ENCODE data around the gene USP16.

USP16 gene

GRCh38 chr21:29091033-29091432 lies 66.6 kb downstream of the USP16 start:
- H3K4me3 ChIP-seq (ENCODE audit: low read length): no peak overlapping the region
- no peaks in the 10 kb centered on the region for H3K79me2 ChIP-seq (ENCODE audit: low read length)
- H3K4me1 ChIP-seq (ENCODE audit: low read length): no peaks in the 10 kb centered on the region
- H3K36me3 ChIP-seq (replicated peaks; ENCODE audit: low read depth, low read length): peaks cover 2% of the 10 kb centered on the region
- TF ChIP-seq CTCF (IDR thresholded peaks at IDR 0.05; ENCODE audit: low read depth, low read length): no peak
- no peak for TF ChIP-seq EZH2phosphoT487 (IDR thresholded peaks at IDR 0.05; ENCODE audit: low read depth)
- no peak overlapping the region for H3K27ac ChIP-seq (ENCODE audit: low read length)
- no peaks in the 10 kb centered on the region for H4K20me1 ChIP-seq (ENCODE audit: insufficient read depth, low read length)
- H3K9me3 ChIP-seq (ENCODE audit: insufficient read depth, low read length): no peaks in the 10 kb centered on the region
- no peak overlapping the region for H3K4me2 ChIP-seq (ENCODE audit: low read length)
- H2AFZ ChIP-seq (ENCODE audit: low read depth, low read length): no peak overlapping the region
- no peak overlapping the region for H3K9ac ChIP-seq (ENCODE audit: low read length)
- H3K27me3 ChIP-seq (ENCODE audit: low read depth, low read length): no peaks in the 10 kb centered on the region

- no peak overlapping the region for H3K27ac ChIP-seq (ENCODE audit: low read length)
- H3K27me3 ChIP-seq (ENCODE audit: low read depth, low read length): no peaks in the 10 kb centered on the region
- H3K4me1 ChIP-seq (ENCODE audit: low read length): no peaks in the 10 kb centered on the region
- H2AFZ ChIP-seq (ENCODE audit: low read depth, low read length): no peak overlapping the region
- TF ChIP-seq CTCF (IDR thresholded peaks at IDR 0.05; ENCODE audit: low read depth, low read length) (no peak), EZH2phosphoT487 (IDR thresholded peaks at IDR 0.05; ENCODE audit: low read depth) (no peak)
- H3K9ac ChIP-seq (ENCODE audit: low read length): no peak overlapping the region
- peaks cover 2% of the 10 kb centered on the region for H3K36me3 ChIP-seq (replicated peaks; ENCODE audit: low read depth, low read length)
- no peak overlapping the region for H3K4me2 ChIP-seq (ENCODE audit: low read length)
- H3K79me2 ChIP-seq (ENCODE audit: low read length): no peaks in the 10 kb centered on the region
- H3K4me3 ChIP-seq (ENCODE audit: low read length): no peak overlapping the region
- no peaks in the 10 kb centered on the region for H3K9me3 ChIP-seq (ENCODE audit: insufficient read depth, low read length)
- no peaks in the 10 kb centered on the region for H4K20me1 ChIP-seq (ENCODE audit: insufficient read depth, low read length)
These were observed 67.9 kb downstream of the USP16 start for GRCh38 chr21:29092102-29092959.

- Histone ChIP-seq H3K36me3 (replicated peaks; ENCODE audit: low read depth, low read length) (peaks cover 5% of the 10 kb centered on the region), H3K27me3 (ENCODE audit: low read depth, low read length) (no peaks in the 10 kb centered on the region), H3K4me2 (ENCODE audit: low read length) (no peak overlapping the region), H3K79me2 (ENCODE audit: low read length) (no peaks in the 10 kb centered on the region), H3K9me3 (ENCODE audit: insufficient read depth, low read length) (no peaks in the 10 kb centered on the region), H4K20me1 (ENCODE audit: insufficient read depth, low read length) (no peaks in the 10 kb centered on the region), H3K4me1 (ENCODE audit: low read length) (no peaks in the 10 kb centered on the region), H3K27ac (ENCODE audit: low read length) (no peak overlapping the region), H3K9ac (ENCODE audit: low read length) (no peak overlapping the region), H2AFZ (ENCODE audit: low read depth, low read length) (no peak overlapping the region), H3K4me3 (ENCODE audit: low read length) (no peak overlapping the region)
- TF ChIP-seq CTCF (IDR thresholded peaks at IDR 0.05; ENCODE audit: low read depth, low read length) (no peak), EZH2phosphoT487 (IDR thresholded peaks at IDR 0.05; ENCODE audit: low read depth) (no peak)
These were observed 71.9 kb downstream of the USP16 start for GRCh38 chr21:29096218-29097015.

- TF ChIP-seq CTCF (IDR thresholded peaks at IDR 0.05; ENCODE audit: low read depth, low read length): no peak
- TF ChIP-seq EZH2phosphoT487 (IDR thresholded peaks at IDR 0.05; ENCODE audit: low read depth): no peak
- Histone ChIP-seq H2AFZ (ENCODE audit: low read depth, low read length) (no peak overlapping the region), H3K4me2 (ENCODE audit: low read length) (no peak overlapping the region), H3K27me3 (ENCODE audit: low read depth, low read length) (no peaks in the 10 kb centered on the region), H3K4me1 (ENCODE audit: low read length) (no peaks in the 10 kb centered on the region), H4K20me1 (ENCODE audit: insufficient read depth, low read length) (no peaks in the 10 kb centered on the region), H3K79me2 (ENCODE audit: low read length) (no peaks in the 10 kb centered on the region), H3K9ac (ENCODE audit: low read length) (no peak overlapping the region), H3K9me3 (ENCODE audit: insufficient read depth, low read length) (no peaks in the 10 kb centered on the region), H3K36me3 (replicated peaks; ENCODE audit: low read depth, low read length) (peaks cover 8% of the 10 kb centered on the region), H3K4me3 (ENCODE audit: low read length) (no peak overlapping the region), H3K27ac (ENCODE audit: low read length) (no peak overlapping the region)
These were observed 73.7 kb downstream of the USP16 start for GRCh38 chr21:29098156-29098555.

Data from OCI-LY3 (cell line).